ENCODE data around the gene IQUB. TPM values are rescaled to one million over a fixed set of nuclear protein-coding genes. Genes with fewer than 3 reads are reported as not detected.
"Not testable (repeated sequence)": the region's sequence is repeated elsewhere in the genome, so short reads cannot be mapped to it uniquely, and the experiment has no call there.

Gene IQUB
- total RNA-seq, 1 donor from 2014 or later, result not detected

- H3K4me3 Mint-ChIP-seq, result peak overlapping the region; percentile 26
- no peaks in the 10 kb centered on the region for H3K36me3 Mint-ChIP-seq (ENCODE audit: low read depth)
- intact Hi-C loops (cut with micrococcal nuclease), result no loop called here
- H3K9me3 Mint-ChIP-seq, result no peaks in the 10 kb centered on the region
- no peak for DNase-seq (ENCODE audit: low spot score)
- H3K27me3 Mint-ChIP-seq (ENCODE audit: insufficient read depth), result peaks cover 30% of the 10 kb centered on the region
- H3K4me1 Mint-ChIP-seq (ENCODE audit: low read depth), result peaks cover 26% of the 10 kb centered on the region
- no peak overlapping the region for H3K27ac Mint-ChIP-seq
These were observed 1.1 kb upstream of the IQUB start for GRCh38 chr7:123535517-123535916.

GRCh38 chr7:123533929-123534382 is 439 bp downstream of the IQUB start:
- peak overlapping the region; percentile 91 for H3K4me3 Mint-ChIP-seq

GRCh38 chr7:123533553-123533917 is 860 bp downstream of the IQUB start:
- H3K9me3 Mint-ChIP-seq, result no peaks in the 10 kb centered on the region
- no peak overlapping the region for H3K27ac Mint-ChIP-seq
- no peaks in the 10 kb centered on the region for H3K36me3 Mint-ChIP-seq (ENCODE audit: low read depth)
- no peak for DNase-seq (ENCODE audit: low spot score)
- H3K27me3 Mint-ChIP-seq (ENCODE audit: insufficient read depth), result peaks cover 30% of the 10 kb centered on the region
- peaks cover 26% of the 10 kb centered on the region for H3K4me1 Mint-ChIP-seq (ENCODE audit: low read depth)
- intact Hi-C loops (cut with micrococcal nuclease), result no loop called here
- peak overlapping the region; percentile 91 for H3K4me3 Mint-ChIP-seq

More at GRCh38 chr7:123533929-123534382, 439 bp downstream of the IQUB start:
- Mint-ChIP-seq H3K27me3 (ENCODE audit: insufficient read depth) (peaks cover 30% of the 10 kb centered on the region), H3K9me3 (no peaks in the 10 kb centered on the region), H3K36me3 (ENCODE audit: low read depth) (no peaks in the 10 kb centered on the region), H3K27ac (no peak overlapping the region), H3K4me1 (ENCODE audit: low read depth) (peaks cover 26% of the 10 kb centered on the region)
- intact Hi-C loops (cut with micrococcal nuclease), result loop anchor here (1.0 kb wide), 3 partner anchors 23 to 1397 kb away; partner anchors contain the start of gene NDUFA5
- DNase-seq (ENCODE audit: low spot score), result peak; percentile 2

- peaks cover 30% of the 10 kb centered on the region for H3K27me3 Mint-ChIP-seq (ENCODE audit: insufficient read depth)
- H3K9me3 Mint-ChIP-seq; intact Hi-C loops (cut with micrococcal nuclease); H3K27ac Mint-ChIP-seq; H3K36me3 Mint-ChIP-seq (ENCODE audit: low read depth): not testable (repeated sequence)
- peaks cover 21% of the 10 kb centered on the region for H3K4me1 Mint-ChIP-seq (ENCODE audit: low read depth)
- DNase-seq (ENCODE audit: low spot score), result peak; percentile 16
- H3K4me3 Mint-ChIP-seq, result peak overlapping the region; percentile 91
These were observed 1.4 kb downstream of the IQUB start for GRCh38 chr7:123532788-123533552.

- peaks cover 30% of the 10 kb centered on the region for H3K27me3 Mint-ChIP-seq (ENCODE audit: insufficient read depth)
These were observed 2.1 kb downstream of the IQUB start for GRCh38 chr7:123532343-123532742.

GRCh38 chr7:123530035-123530591 is 4.3 kb downstream of the IQUB start:
- Mint-ChIP-seq H3K27me3 (ENCODE audit: insufficient read depth) (peaks cover 30% of the 10 kb centered on the region), H3K4me1 (ENCODE audit: low read depth) (peaks cover 21% of the 10 kb centered on the region)
- H3K27ac Mint-ChIP-seq; H3K36me3 Mint-ChIP-seq (ENCODE audit: low read depth); H3K9me3 Mint-ChIP-seq; intact Hi-C loops (cut with micrococcal nuclease); DNase-seq (ENCODE audit: low spot score); H3K4me3 Mint-ChIP-seq: not testable (repeated sequence)

More at GRCh38 chr7:123532343-123532742, 2.1 kb downstream of the IQUB start:
- DNase-seq (ENCODE audit: low spot score); intact Hi-C loops (cut with micrococcal nuclease); H3K36me3 Mint-ChIP-seq (ENCODE audit: low read depth); H3K27ac Mint-ChIP-seq; H3K9me3 Mint-ChIP-seq: not testable (repeated sequence)
- H3K4me3 Mint-ChIP-seq, result peak overlapping the region; percentile 63
- H3K4me1 Mint-ChIP-seq (ENCODE audit: low read depth), result peaks cover 21% of the 10 kb centered on the region

GRCh38 chr7:123528265-123528664 is 6.1 kb downstream of the IQUB start:
- no peak for DNase-seq (ENCODE audit: low spot score)
- Mint-ChIP-seq H3K4me3 (no peak overlapping the region), H3K27ac (no peak overlapping the region), H3K9me3 (no peaks in the 10 kb centered on the region), H3K27me3 (ENCODE audit: insufficient read depth) (peaks cover 16% of the 10 kb centered on the region), H3K36me3 (ENCODE audit: low read depth) (no peaks in the 10 kb centered on the region), H3K4me1 (ENCODE audit: low read depth) (peaks cover 9% of the 10 kb centered on the region)
- intact Hi-C loops (cut with micrococcal nuclease), result no loop called here

GRCh38 chr7:123527712-123528225 is 6.6 kb downstream of the IQUB start:
- not testable (repeated sequence) for H3K4me3 Mint-ChIP-seq; DNase-seq (ENCODE audit: low spot score)

GRCh38 chr7:123526533-123526932 is 7.9 kb downstream of the IQUB start:
- H3K36me3 Mint-ChIP-seq (ENCODE audit: low read depth); DNase-seq (ENCODE audit: low spot score); H3K9me3 Mint-ChIP-seq; H3K27ac Mint-ChIP-seq; H3K27me3 Mint-ChIP-seq (ENCODE audit: insufficient read depth); H3K4me1 Mint-ChIP-seq (ENCODE audit: low read depth); intact Hi-C loops (cut with micrococcal nuclease); H3K4me3 Mint-ChIP-seq: not testable (repeated sequence)

More at GRCh38 chr7:123527712-123528225, 6.6 kb downstream of the IQUB start:
- peaks cover 11% of the 10 kb centered on the region for H3K27me3 Mint-ChIP-seq (ENCODE audit: insufficient read depth)
- H3K9me3 Mint-ChIP-seq; H3K4me1 Mint-ChIP-seq (ENCODE audit: low read depth); intact Hi-C loops (cut with micrococcal nuclease); H3K27ac Mint-ChIP-seq; H3K36me3 Mint-ChIP-seq (ENCODE audit: low read depth): not testable (repeated sequence)

GRCh38 chr7:123522066-123522465 is 12.3 kb downstream of the IQUB start:
- Mint-ChIP-seq H3K4me3 (no peak overlapping the region), H3K27ac (no peak overlapping the region), H3K4me1 (ENCODE audit: low read depth) (no peaks in the 10 kb centered on the region), H3K9me3 (no peaks in the 10 kb centered on the region), H3K27me3 (ENCODE audit: insufficient read depth) (peaks cover 6% of the 10 kb centered on the region), H3K36me3 (ENCODE audit: low read depth) (no peaks in the 10 kb centered on the region)
- DNase-seq (ENCODE audit: low spot score), result no peak
- intact Hi-C loops (cut with micrococcal nuclease), result no loop called here

- intact Hi-C loops (cut with micrococcal nuclease), result no loop called here
- Mint-ChIP-seq H3K9me3 (no peaks in the 10 kb centered on the region), H3K4me1 (ENCODE audit: low read depth) (no peaks in the 10 kb centered on the region), H3K36me3 (ENCODE audit: low read depth) (no peaks in the 10 kb centered on the region), H3K27ac (no peak overlapping the region), H3K27me3 (ENCODE audit: insufficient read depth) (peaks cover 2% of the 10 kb centered on the region), H3K4me3 (no peak overlapping the region)
- no peak for DNase-seq (ENCODE audit: low spot score)
These were observed 29.2 kb downstream of the IQUB start for GRCh38 chr7:123505221-123505620.

GRCh38 chr7:123502201-123502600 is 32.2 kb downstream of the IQUB start:
- intact Hi-C loops (cut with micrococcal nuclease), result no loop called here

GRCh38 chr7:123500878-123501489 is 33.4 kb downstream of the IQUB start:
- DNase-seq (ENCODE audit: low spot score), result no peak
- Mint-ChIP-seq H3K27ac (no peak overlapping the region), H3K27me3 (ENCODE audit: insufficient read depth) (no peaks in the 10 kb centered on the region), H3K36me3 (ENCODE audit: low read depth) (no peaks in the 10 kb centered on the region), H3K9me3 (no peaks in the 10 kb centered on the region), H3K4me3 (no peak overlapping the region), H3K4me1 (ENCODE audit: low read depth) (no peaks in the 10 kb centered on the region)
- intact Hi-C loops (cut with micrococcal nuclease), result no loop called here

More at GRCh38 chr7:123502201-123502600, 32.2 kb downstream of the IQUB start:
- Mint-ChIP-seq H3K27me3 (ENCODE audit: insufficient read depth) (peaks cover 2% of the 10 kb centered on the region), H3K9me3 (no peaks in the 10 kb centered on the region), H3K4me1 (ENCODE audit: low read depth) (no peaks in the 10 kb centered on the region), H3K4me3 (no peak overlapping the region), H3K36me3 (ENCODE audit: low read depth) (no peaks in the 10 kb centered on the region), H3K27ac (no peak overlapping the region)
- DNase-seq (ENCODE audit: low spot score), result no peak

Measured in activated T-helper 1 cell treated with anti-CD3 and anti-CD28 coated beads, Interleukin-12 subunit alpha, Interleukin-12 subunit beta, Interleukin-2, Interleukin-4 antibody, amounts not matched to agents 30 ng/mL and 10 ng/mL and 1 ng/mL, durations not matched to agents 14 hours and 24 hours and 36 hours (primary cell).